CD4-positive, alpha-beta T cell (primary cell): ENCODE measurements around the gene NUDT22. TPM values are rescaled to one million over a fixed set of nuclear protein-coding genes. Genes with fewer than 3 reads are reported as not detected.
A peak's percentile ranks its signal among the peaks of the same experiment; 100 is the strongest.

ENCODE experiments used
- ATAC-seq: fragments of 200-7000 bp; cut with Tn5 transposase; one replicate; pipeline ENCODE4 v1.10.0; 2022; ENCODE audit warnings: mild to moderate bottlenecking; ENCODE audit not compliant: poor library complexity
- CTCF ChIA-PET: fragments of 350-600 bp; sonication (Branson Sonifier 250); formaldehyde crosslinking; loops from one replicate; lab custom pipeline; 2021; ENCODE audit warnings: antibody characterized with exemption, inconsistent platforms; lab: Charles Lee
- POLR2A ChIA-PET: fragments of 350-600 bp; sonication (Branson Sonifier 250); formaldehyde crosslinking; loops from one replicate; lab custom pipeline; 2021; ENCODE audit warnings: antibody characterized with exemption, inconsistent platforms; lab: Charles Lee
- DNase-seq, 14 experiments: peaks; one replicate each; pipeline ENCODE4 v3.0.0-alpha.2; 2013 to 2020; ENCODE audit warnings: mixed read lengths in 2 of 14
- H3K27ac ChIP-seq, 2 donors: one replicate each; pipeline versions ENCODE4 v1.5.1 to v1.7.0; 2013; ENCODE audit warnings: low read length in 2 of 2, low read depth in 1 of 2, mild to moderate bottlenecking in 1 of 2
- H3K27me3 ChIP-seq, 2 experiments: 1 replicate in 1 of 2; 2 replicates in 1 of 2; pipeline versions ENCODE4 v1.6.1 to v1.7.0; 2013; ENCODE audit warnings: low read length in 2 of 2, control low read depth in 1 of 2, mild to moderate bottlenecking in 1 of 2, moderate library complexity in 1 of 2; ENCODE audit not compliant: insufficient read depth in 2 of 2, control insufficient read depth in 1 of 2
- H3K36me3 ChIP-seq: one replicate; pipeline ENCODE4 v1.6.1; 2013; ENCODE audit warnings: low read length, control low read depth; ENCODE audit not compliant: insufficient read depth
- H3K4me1 ChIP-seq: one replicate; pipeline ENCODE4 v1.6.1; 2013; ENCODE audit warnings: low read length, control low read depth; ENCODE audit not compliant: insufficient read depth
- H3K4me3 ChIP-seq: one replicate; pipeline ENCODE4 v1.5.1; 2013; ENCODE audit warnings: mild to moderate bottlenecking, low read length, moderate library complexity
- H3K9me3 ChIP-seq, 2 experiments: 1 replicate in 1 of 2; 2 replicates in 1 of 2; pipeline versions ENCODE4 v1.6.1 to v1.7.0; 2013; ENCODE audit warnings: low read length in 2 of 2, mild to moderate bottlenecking in 2 of 2, control low read depth in 1 of 2, moderate library complexity in 1 of 2; ENCODE audit not compliant: control insufficient read depth in 1 of 2, insufficient read depth in 1 of 2
- H3K27ac Mint-ChIP-seq: one replicate; pipeline ENCODE4 v1.8.0; 2020; ENCODE audit warnings: mixed read lengths
- H3K27me3 Mint-ChIP-seq: one replicate; pipeline ENCODE4 v1.8.0; 2021; ENCODE audit warnings: mixed read lengths
- H3K36me3 Mint-ChIP-seq: one replicate; pipeline ENCODE4 v1.8.0; 2021; ENCODE audit warnings: low read depth, mixed read lengths
- H3K4me1 Mint-ChIP-seq: one replicate; pipeline ENCODE4 v1.8.0; 2021; ENCODE audit warnings: low read depth, mixed read lengths
- H3K4me3 Mint-ChIP-seq: one replicate; pipeline ENCODE4 v1.8.0; 2020; ENCODE audit warnings: mild to moderate bottlenecking, mixed read lengths
- H3K9me3 Mint-ChIP-seq: one replicate; pipeline ENCODE4 v1.8.0; 2020; ENCODE audit warnings: mixed read lengths
- CTCF ChIP-seq: fragments of 200-600 bp; IDR thresholded peaks from one replicate; pipeline ENCODE4 v1.8.0; 2022; ENCODE audit warnings: antibody characterized with exemption, mild to moderate bottlenecking
- intact Hi-C, 2 experiments: fragments of 100-400 bp; cut with DNase I in 1 of 2; cut with micrococcal nuclease in 1 of 2; formaldehyde crosslinking; loops; one replicate each; pipeline versions ENCODE4 v1.15.1 to v1.9.0; 2023 to 2025; cut with DNase I, micrococcal nuclease
- total RNA-seq, 174 experiments: library from RNA in 2 of 174; stranded (reverse) in 2 of 174; gene quantifications; one replicate each; pipeline ENCODE4 v1.2.3 and lab custom pipeline; 2021 to 2026

Gene NUDT22
- total RNA-seq, 2 experiments from 2014 or later = 26.8 to 26.9 TPM

GRCh38 chr11:64244966-64245365 is 18.9 kb downstream of the NUDT22 start:
- Mint-ChIP-seq H3K36me3 (peaks cover 29% of the 10 kb centered on the region), H3K4me1 (peaks cover 50% of the 10 kb centered on the region), H3K4me3 (peak overlapping the region; percentile 31), H3K27ac (peak overlapping the region; percentile 82), H3K9me3 (no peaks in the 10 kb centered on the region), H3K27me3 (no peaks in the 10 kb centered on the region)
- POLR2A ChIA-PET = interaction anchor here (1.0 to 6.2 kb wide), 10 partner anchors 9 to 1390 kb away, joined by 3 to 65 read pairs (median 14); partner anchors contain the start of genes DNAJC4, ESRRA, FERMT3 and NUDT22
- H3K9me3 ChIP-seq = no peaks in the 10 kb centered on the region
- ATAC-seq = no peak
- peaks cover 57% of the 10 kb centered on the region for H3K4me1 ChIP-seq
- peak overlapping the region; percentile 64 for H3K4me3 ChIP-seq
- CTCF ChIA-PET = interaction anchor here (0.6 to 3.9 kb wide), 7 partner anchors 10 to 59 kb away, joined by 3 to 15 read pairs (median 10); partner anchors contain the start of genes NUDT22, STIP1 and TRPT1
- H3K36me3 ChIP-seq = peaks cover 10% of the 10 kb centered on the region
- H3K27ac ChIP-seq = peak overlapping the region; percentile 48
- TF ChIP-seq CTCF = no peak
- DNase-seq = no peak
- intact Hi-C loops = loop anchor here (5.0 kb wide), 1 partner anchor 38 kb away; the partner anchor contains the start of gene FERMT3 (in 2 of the 2)
- no peaks in the 10 kb centered on the region for H3K27me3 ChIP-seq

GRCh38 chr11:64245401-64245796 is 19.3 kb downstream of the NUDT22 start:
- peaks cover 57% of the 10 kb centered on the region for H3K4me1 ChIP-seq
- ATAC-seq = no peak
- no peaks in the 10 kb centered on the region for H3K27me3 ChIP-seq

More at GRCh38 chr11:64245401-64245796, 19.3 kb downstream of the NUDT22 start:
- peak overlapping the region in 1 of 2 donors; percentile 48 for H3K27ac ChIP-seq
- peaks cover 10% of the 10 kb centered on the region for H3K36me3 ChIP-seq
- Mint-ChIP-seq H3K9me3 (no peaks in the 10 kb centered on the region), H3K27ac (peak overlapping the region; percentile 82), H3K4me3 (peak overlapping the region; percentile 94), H3K27me3 (no peaks in the 10 kb centered on the region), H3K4me1 (peaks cover 48% of the 10 kb centered on the region), H3K36me3 (peaks cover 25% of the 10 kb centered on the region)
- intact Hi-C loops = no loop called here
- H3K9me3 ChIP-seq = no peaks in the 10 kb centered on the region
- DNase-seq = peak in 11 of 14 experiments; percentile 17 to 79 (median 52)
- TF ChIP-seq CTCF = no peak
- H3K4me3 ChIP-seq = peak overlapping the region; percentile 64
- POLR2A ChIA-PET = interaction anchor here (1.0 to 6.2 kb wide), 13 partner anchors 10 to 1390 kb away, joined by 3 to 65 read pairs (median 13); partner anchors contain the start of genes BAD, DNAJC4, ESRRA and FERMT3
- CTCF ChIA-PET = interaction anchor here (0.6 to 3.9 kb wide), 7 partner anchors 10 to 60 kb away, joined by 3 to 15 read pairs (median 10); partner anchors contain the start of genes NUDT22, STIP1 and TRPT1
